RKO (cell line): ENCODE data around the gene ZFYVE28.
"Not testable (repeated sequence)": the region's sequence is repeated elsewhere in the genome, so short reads cannot be mapped to it uniquely, and the experiment has no call there.

ENCODE experiments used
- DNase-seq: peaks from one replicate; pipeline ENCODE4 v3.0.0-alpha.2; 2016; ENCODE audit warnings: low spot score

The ZFYVE28 gene

GRCh38 chr4:2446656-2447564, 28.5 kb upstream of the ZFYVE28 start:
- DNase-seq = no peak

- DNase-seq = no peak
Observed at GRCh38 chr4:2445571-2445970, 27.1 kb upstream of the ZFYVE28 start.

GRCh38 chr4:2445130-2445529, 26.7 kb upstream of the ZFYVE28 start:
- no peak for DNase-seq

- no peak for DNase-seq
Observed at GRCh38 chr4:2443956-2444740, 25.7 kb upstream of the ZFYVE28 start.

- no peak for DNase-seq
Observed at GRCh38 chr4:2443061-2443730, 24.8 kb upstream of the ZFYVE28 start.

- DNase-seq = no peak
Observed at GRCh38 chr4:2442175-2442993, 23.9 kb upstream of the ZFYVE28 start.

GRCh38 chr4:2441393-2442174, 23.1 kb upstream of the ZFYVE28 start:
- DNase-seq = peak; percentile 44

GRCh38 chr4:2438822-2439718, 20.6 kb upstream of the ZFYVE28 start:
- no peak for DNase-seq

- no peak for DNase-seq
Observed at GRCh38 chr4:2437475-2438215, 19.2 kb upstream of the ZFYVE28 start.

GRCh38 chr4:2436761-2437474, 18.5 kb upstream of the ZFYVE28 start:
- no peak for DNase-seq

- no peak for DNase-seq
Observed at GRCh38 chr4:2436301-2436700, 17.9 kb upstream of the ZFYVE28 start.

GRCh38 chr4:2434420-2434819, 16.0 kb upstream of the ZFYVE28 start:
- DNase-seq = no peak

- DNase-seq = no peak
Observed at GRCh38 chr4:2433609-2434350, 15.3 kb upstream of the ZFYVE28 start.

GRCh38 chr4:2432991-2433530, 14.6 kb upstream of the ZFYVE28 start:
- peak; percentile 44 for DNase-seq

GRCh38 chr4:2432004-2432403, 13.6 kb upstream of the ZFYVE28 start:
- DNase-seq = no peak

GRCh38 chr4:2429945-2430757, 11.7 kb upstream of the ZFYVE28 start:
- DNase-seq = not testable (repeated sequence)
